ENCODE results near the gene CCT6A.
"Not testable (repeated sequence)": the region's sequence is repeated elsewhere in the genome, so short reads cannot be mapped to it uniquely, and the experiment has no call there.

The CCT6A gene

GRCh38 chr7:56053993-56054392, 2.4 kb downstream of the CCT6A start:
- DNase-seq = no peak

- DNase-seq = no peak
These were observed 10.8 kb downstream of the CCT6A start for GRCh38 chr7:56062382-56062781.

GRCh38 chr7:56063500-56063881, 11.9 kb downstream of the CCT6A start:
- no peak for DNase-seq

GRCh38 chr7:56063882-56064625, 12.5 kb downstream of the CCT6A start, which contains the start of gene SUMF2:
Gene SUMF2 (plus strand): TSS chr7:56064286. CDS start chr7:56064312, 26 bp downstream.
- DNase-seq = peak; percentile 82

- not testable (repeated sequence) for DNase-seq
These were observed 14.8 kb downstream of the CCT6A start for GRCh38 chr7:56066376-56066775.

GRCh38 chr7:56074371-56074791, 22.8 kb downstream of the CCT6A start:
- peak; percentile 5 for DNase-seq

- no peak for DNase-seq
These were observed 26.1 kb downstream of the CCT6A start for GRCh38 chr7:56077681-56078080.

- DNase-seq = no peak
These were observed 26.6 kb downstream of the CCT6A start for GRCh38 chr7:56078196-56078595.

- DNase-seq = no peak
These were observed 28.1 kb downstream of the CCT6A start for GRCh38 chr7:56079450-56080185.

GRCh38 chr7:56080726-56081435, 29.3 kb downstream of the CCT6A start:
- DNase-seq = not testable (repeated sequence)

GRCh38 chr7:56081626-56082340, 30.2 kb downstream of the CCT6A start:
- DNase-seq = no peak

- no peak for DNase-seq
These were observed 31.7 kb downstream of the CCT6A start for GRCh38 chr7:56083150-56083785.

GRCh38 chr7:56086761-56087160, 35.2 kb downstream of the CCT6A start:
- no peak for DNase-seq

GRCh38 chr7:56087445-56087844, 35.9 kb downstream of the CCT6A start:
- no peak for DNase-seq

GRCh38 chr7:56091591-56091990, 40.0 kb downstream of the CCT6A start:
- DNase-seq = no peak

- not testable (repeated sequence) for DNase-seq
These were observed 40.8 kb downstream of the CCT6A start for GRCh38 chr7:56092388-56092787.

GRCh38 chr7:56092789-56093531, 41.4 kb downstream of the CCT6A start, which contains the start of gene PHKG1:
Gene PHKG1 (minus strand): TSS chr7:56092952. CDS start chr7:56088941, 4,011 bp downstream.
- DNase-seq = no peak

- no peak for DNase-seq
These were observed 46.1 kb downstream of the CCT6A start for GRCh38 chr7:56097700-56098099.

- not testable (repeated sequence) for DNase-seq
These were observed 46.8 kb downstream of the CCT6A start for GRCh38 chr7:56098187-56099008.

GRCh38 chr7:56099653-56100052, 48.1 kb downstream of the CCT6A start:
- no peak for DNase-seq

- DNase-seq = not testable (repeated sequence)
These were observed 52.6 kb downstream of the CCT6A start for GRCh38 chr7:56104138-56104537.
